Suprapubic skin (tissue), 4 donors: ENCODE data around the gene PADI6. TPM values are rescaled to one million over a fixed set of nuclear protein-coding genes. Genes with fewer than 3 reads are reported as not detected.

Experiments
- DNase-seq, 2 donors: peaks; one replicate each; pipeline ENCODE4 v3.0.0-alpha.2; 2019; ENCODE audit warnings: low spot score in 2 of 2
- H3K27ac ChIP-seq: fragments of 200-600 bp; sonication (generic); one replicate; pipeline ENCODE4 v1.5.1; 2019
- H3K27me3 ChIP-seq: fragments of 200-600 bp; sonication (generic); one replicate; pipeline ENCODE4 v1.5.1; 2019
- H3K36me3 ChIP-seq: fragments of 200-600 bp; sonication (generic); one replicate; pipeline ENCODE4 v1.5.1; 2019
- H3K4me1 ChIP-seq: fragments of 200-600 bp; sonication (generic); one replicate; pipeline ENCODE4 v1.5.1; 2019
- H3K4me3 ChIP-seq: fragments of 200-600 bp; sonication (generic); one replicate; pipeline ENCODE4 v1.5.1; 2019; ENCODE audit warnings: mild to moderate bottlenecking
- H3K9me3 ChIP-seq: fragments of 200-600 bp; sonication (generic); one replicate; pipeline ENCODE4 v1.5.1; 2019
- EP300 ChIP-seq: sonication (generic); formaldehyde crosslinking; IDR thresholded peaks from one replicate; pipeline ENCODE4 v1.6.1; 2017; ENCODE audit warnings: antibody characterized with exemption
- POLR2A ChIP-seq, 2 donors: fragments of 450-650 bp; IDR thresholded peaks; one replicate each; pipeline ENCODE4 v1.6.1; 2017; ENCODE audit warnings: antibody characterized with exemption in 2 of 2, mild to moderate bottlenecking in 2 of 2, moderate library complexity in 2 of 2
- POLR2AphosphoS5 ChIP-seq, 3 donors: sonication (generic); formaldehyde crosslinking; IDR thresholded peaks; one replicate each; pipeline ENCODE4 v1.6.1; 2017; ENCODE audit warnings: antibody characterized with exemption in 3 of 3
- WGBS: methylation state at CpG from one replicate; pipeline ENCODE4 v1.1.5; 2018; 5-methylcytosine and 5-hydroxymethylcytosine counted together
- total RNA-seq, 4 donors: library from RNA; depleted of rRNA; stranded (reverse); fragments of >200 nt; gene quantifications; one replicate each; pipeline ENCODE4 v1.1.0, GENCODE V29; 2016
- TF ChIP-seq, protein P1 (sequence below), 2 donors: fragments of 200-600 bp in 1 of 2; fragments of 450-650 bp in 1 of 2; sonication (generic) in 1 of 2; IDR thresholded peaks; one replicate each; pipeline ENCODE4 v1.5.1; 2016 to 2019; ENCODE audit warnings: antibody characterized with exemption in 2 of 2, mild to moderate bottlenecking in 1 of 2, moderate library complexity in 1 of 2

The PADI6 gene
- total RNA-seq, 4 donors from 2014 or later: not detected

DNA sequence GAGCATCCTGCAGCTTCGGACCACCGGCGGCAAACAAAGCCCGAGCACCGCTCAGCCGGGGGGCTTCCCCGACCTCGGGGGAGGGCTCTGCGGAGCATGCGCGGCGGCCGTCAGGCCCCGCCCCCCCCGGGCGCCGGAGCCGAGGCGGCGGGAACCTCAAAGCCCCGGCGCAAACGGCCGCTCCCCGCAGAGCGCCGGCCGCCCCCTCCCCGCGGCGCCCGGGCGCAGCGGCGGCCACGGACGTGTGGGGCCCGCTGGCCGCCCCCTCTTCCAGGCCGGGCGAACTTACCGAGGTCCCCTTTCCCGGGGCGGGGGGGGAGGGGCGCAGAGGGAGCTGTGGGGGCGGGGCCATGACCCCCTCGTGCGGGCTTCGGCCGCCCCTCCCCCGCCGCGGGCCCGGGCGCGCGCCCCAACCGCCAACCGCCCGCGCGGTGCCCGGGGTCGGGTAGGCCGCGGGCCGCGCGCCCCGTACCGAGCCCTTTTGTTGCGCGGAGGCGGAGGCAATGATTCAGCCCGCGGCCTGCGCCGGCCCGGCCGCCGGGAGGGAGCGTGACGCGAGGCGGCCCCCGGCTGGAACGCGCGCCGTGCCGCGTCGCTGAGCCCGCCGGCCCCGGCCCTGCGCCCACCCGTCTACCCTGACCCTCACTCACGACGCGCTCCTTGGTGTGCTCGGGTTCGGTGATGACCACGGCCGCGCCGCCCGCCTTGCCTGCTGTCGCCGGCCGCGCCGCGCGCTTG lies 65.8 kb downstream of the PADI6 start:
- DNase-seq: no peak
- Histone ChIP-seq H3K4me3 (peak overlapping the region; percentile 84), H3K9me3 (no peaks in the 10 kb centered on the region), H3K27ac (peak overlapping the region; percentile 93), H3K4me1 (peaks cover 46% of the 10 kb centered on the region), H3K36me3 (peaks cover 9% of the 10 kb centered on the region), H3K27me3 (no peaks in the 10 kb centered on the region)
- TF ChIP-seq, protein P1, sequence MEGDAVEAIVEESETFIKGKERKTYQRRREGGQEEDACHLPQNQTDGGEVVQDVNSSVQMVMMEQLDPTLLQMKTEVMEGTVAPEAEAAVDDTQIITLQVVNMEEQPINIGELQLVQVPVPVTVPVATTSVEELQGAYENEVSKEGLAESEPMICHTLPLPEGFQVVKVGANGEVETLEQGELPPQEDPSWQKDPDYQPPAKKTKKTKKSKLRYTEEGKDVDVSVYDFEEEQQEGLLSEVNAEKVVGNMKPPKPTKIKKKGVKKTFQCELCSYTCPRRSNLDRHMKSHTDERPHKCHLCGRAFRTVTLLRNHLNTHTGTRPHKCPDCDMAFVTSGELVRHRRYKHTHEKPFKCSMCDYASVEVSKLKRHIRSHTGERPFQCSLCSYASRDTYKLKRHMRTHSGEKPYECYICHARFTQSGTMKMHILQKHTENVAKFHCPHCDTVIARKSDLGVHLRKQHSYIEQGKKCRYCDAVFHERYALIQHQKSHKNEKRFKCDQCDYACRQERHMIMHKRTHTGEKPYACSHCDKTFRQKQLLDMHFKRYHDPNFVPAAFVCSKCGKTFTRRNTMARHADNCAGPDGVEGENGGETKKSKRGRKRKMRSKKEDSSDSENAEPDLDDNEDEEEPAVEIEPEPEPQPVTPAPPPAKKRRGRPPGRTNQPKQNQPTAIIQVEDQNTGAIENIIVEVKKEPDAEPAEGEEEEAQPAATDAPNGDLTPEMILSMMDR (IDR thresholded peaks at IDR 0.05): no peak
- no peak for TF ChIP-seq POLR2AphosphoS5 (IDR thresholded peaks at IDR 0.05)
- WGBS: no CpG with 5 or more reads among the region's 115 CpGs

DNA sequence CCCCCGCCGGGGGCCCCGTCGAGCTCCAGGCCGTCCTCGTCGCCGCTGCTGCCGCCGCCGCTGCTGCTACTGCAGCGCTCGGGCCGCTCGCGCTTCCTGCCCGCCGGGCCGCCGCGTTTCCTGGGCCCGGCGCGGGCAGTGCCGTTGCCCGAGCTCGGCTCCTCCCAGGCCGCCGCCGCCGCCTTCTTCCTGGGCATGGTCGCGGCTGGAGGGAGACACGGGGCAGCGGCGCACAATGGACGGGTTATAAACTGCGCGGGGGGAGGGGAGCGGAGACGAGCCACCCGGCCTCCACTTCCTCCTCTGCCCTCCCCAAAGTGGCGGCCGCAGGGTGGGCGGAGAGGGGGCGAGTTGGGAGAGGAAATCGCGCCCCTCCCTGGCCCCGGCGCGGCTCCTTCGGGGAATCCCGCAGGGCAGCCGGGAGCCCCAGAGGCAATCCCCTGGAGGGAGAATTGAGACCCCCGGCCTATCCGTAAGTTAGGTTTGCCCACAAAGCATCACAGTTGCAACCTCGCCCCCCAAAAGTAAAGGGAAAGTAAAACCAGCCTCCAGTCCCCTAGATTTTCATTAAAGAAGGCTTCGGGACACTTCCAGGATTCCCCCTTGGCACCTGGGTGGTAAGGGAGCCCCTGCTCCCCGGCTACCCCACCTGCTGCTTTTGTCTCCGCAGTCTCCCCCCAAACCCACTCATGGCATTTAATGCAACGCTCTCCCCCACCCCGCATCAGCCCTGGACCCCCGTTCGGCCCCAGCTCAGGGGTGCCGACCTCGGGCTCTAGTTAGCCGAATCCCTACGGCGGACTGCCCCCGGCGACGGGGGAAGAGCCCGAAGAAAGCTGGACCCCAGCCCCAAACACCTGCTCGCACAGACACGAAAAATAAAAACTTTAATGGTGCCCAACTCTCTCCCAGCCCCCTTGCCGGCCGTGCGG lies 66.6 kb downstream of the PADI6 start:
- Histone ChIP-seq H3K4me1 (peaks cover 53% of the 10 kb centered on the region), H3K27me3 (no peaks in the 10 kb centered on the region), H3K27ac (peak overlapping the region; percentile 93), H3K9me3 (no peaks in the 10 kb centered on the region), H3K36me3 (peaks cover 8% of the 10 kb centered on the region), H3K4me3 (peak overlapping the region; percentile 84)
- 0% methylated on average over 46 of the region's 78 CpGs for WGBS
- TF ChIP-seq, protein P1 (IDR thresholded peaks at IDR 0.05): no peak
- TF ChIP-seq POLR2AphosphoS5 (IDR thresholded peaks at IDR 0.05): no peak
- TF ChIP-seq EP300: no peak
- no peak for TF ChIP-seq POLR2A (IDR thresholded peaks at IDR 0.05)
- DNase-seq: peak; percentile 78 to 85

DNA sequence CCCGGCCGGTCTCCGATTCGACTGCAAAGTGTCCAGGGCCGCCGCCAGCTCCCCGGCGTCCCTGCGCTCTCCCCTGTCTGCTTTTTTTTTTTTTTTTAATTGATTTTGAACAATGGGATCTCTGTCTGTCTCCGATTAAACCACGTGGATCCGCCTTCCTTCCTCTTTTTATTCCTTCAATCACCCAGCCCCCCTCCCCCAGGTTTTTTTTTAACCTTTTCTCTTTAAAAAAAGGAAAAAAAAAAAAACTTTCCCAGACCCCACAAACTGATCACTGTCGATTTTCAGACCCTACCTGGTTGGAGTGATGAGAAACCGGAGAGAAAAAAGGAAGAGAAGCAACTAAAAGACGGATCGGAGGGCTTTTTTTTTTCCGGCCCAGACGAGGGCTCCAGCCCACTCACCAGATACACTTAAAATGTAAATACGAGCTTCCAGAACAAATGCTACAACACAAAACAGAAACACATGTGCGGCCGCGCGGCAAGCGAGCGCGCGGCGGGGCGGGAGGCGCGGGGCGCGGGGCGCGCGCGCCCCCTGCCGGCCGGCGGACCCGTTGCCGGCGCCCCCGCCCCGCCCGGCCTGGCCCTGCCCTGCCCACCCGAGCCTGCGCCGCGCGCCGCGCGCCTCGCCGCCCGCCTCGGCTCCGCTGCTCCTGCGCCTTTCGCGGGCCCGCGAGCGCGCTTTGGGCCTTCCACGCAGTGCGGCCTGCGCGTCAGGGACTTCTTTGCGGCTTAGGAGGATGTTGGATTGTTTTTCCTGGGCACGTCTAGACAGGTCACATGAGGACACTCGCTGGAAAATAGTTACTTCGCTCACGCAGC lies 67.5 kb downstream of the PADI6 start, which contains the start of gene RCC2:
Gene RCC2, minus strand, starts transcription at position 428 of the 824 bp plus-strand sequence. CDS start 1,163 bp downstream, outside the sequence.
- Histone ChIP-seq H3K36me3 (peaks cover 7% of the 10 kb centered on the region), H3K4me1 (peaks cover 60% of the 10 kb centered on the region), H3K27me3 (no peaks in the 10 kb centered on the region), H3K9me3 (no peaks in the 10 kb centered on the region), H3K4me3 (peak within 1 kb of the TSS; percentile 84), H3K27ac (peak within 1 kb of the TSS; percentile 93)
- WGBS: 1% methylated on average over 43 of the region's 75 CpGs
- TF ChIP-seq POLR2AphosphoS5 (IDR thresholded peaks at IDR 0.05): peak in 2 of 3 donors; percentile 20 to 36
- TF ChIP-seq EP300: no peak
- no peak for DNase-seq

- 31% methylated on average over 18 of the region's 18 CpGs for WGBS
Measured at GRCh38 chr1:17440074-17440826, 68.3 kb downstream of the PADI6 start.

More at GRCh38 chr1:17440074-17440826, 68.3 kb downstream of the PADI6 start:
- Histone ChIP-seq H3K36me3 (no peaks in the 10 kb centered on the region), H3K9me3 (no peaks in the 10 kb centered on the region), H3K4me3 (peak overlapping the region; percentile 84), H3K4me1 (peaks cover 53% of the 10 kb centered on the region), H3K27me3 (no peaks in the 10 kb centered on the region), H3K27ac (peak overlapping the region; percentile 75)
- DNase-seq: no peak
- TF ChIP-seq POLR2A (IDR thresholded peaks at IDR 0.05) (no peak), POLR2AphosphoS5 (IDR thresholded peaks at IDR 0.05) (no peak), EP300 (no peak)
- TF ChIP-seq, protein P1 (IDR thresholded peaks at IDR 0.05): no peak
